HEK293 (cell line): Measurements from ENCODE around the gene SBSN.

ENCODE experiments used
- ATF2 ChIP-seq: fragments of 450-650 bp; formaldehyde crosslinking; IDR thresholded peaks from 2 replicates; pipeline ENCODE4 v1.5.1; 2016; ENCODE audit warnings: missing biosample characterization, missing genetic modification characterization, low read depth
- KLF16 ChIP-seq: fragments of 450-650 bp; formaldehyde crosslinking; IDR thresholded peaks from 2 replicates; pipeline ENCODE4 v1.5.1; 2017; ENCODE audit warnings: missing biosample characterization, missing genetic modification characterization
- PRDM2 ChIP-seq: fragments of 450-650 bp; formaldehyde crosslinking; IDR thresholded peaks from 2 replicates; pipeline ENCODE4 v1.5.1; 2016; ENCODE audit warnings: missing biosample characterization, missing genetic modification characterization, borderline replicate concordance
- PRDM4 ChIP-seq: fragments of 450-650 bp; formaldehyde crosslinking; IDR thresholded peaks from 2 replicates; pipeline ENCODE4 v1.5.1; 2017; ENCODE audit warnings: missing biosample characterization, missing genetic modification characterization
- TSHZ1 ChIP-seq: fragments of 450-650 bp; formaldehyde crosslinking; IDR thresholded peaks from 2 replicates; pipeline ENCODE4 v1.5.1; 2016; ENCODE audit warnings: missing biosample characterization, missing genetic modification characterization, borderline replicate concordance
- ZBTB48 ChIP-seq: fragments of 450-650 bp; formaldehyde crosslinking; IDR thresholded peaks from 2 replicates; pipeline ENCODE4 v1.5.1; 2016; ENCODE audit warnings: missing biosample characterization, missing genetic modification characterization
- ZBTB8A ChIP-seq: fragments of 450-650 bp; formaldehyde crosslinking; IDR thresholded peaks from 2 replicates; pipeline ENCODE4 v1.5.1; 2016; ENCODE audit warnings: missing biosample characterization, missing genetic modification characterization
- ZNF214 ChIP-seq: fragments of 450-650 bp; formaldehyde crosslinking; IDR thresholded peaks from 2 replicates; pipeline ENCODE4 v1.5.1; 2017; ENCODE audit warnings: missing biosample characterization, mild to moderate bottlenecking, missing genetic modification characterization, borderline replicate concordance
- ZNF302 ChIP-seq: fragments of 450-650 bp; formaldehyde crosslinking; IDR thresholded peaks from 2 replicates; pipeline ENCODE4 v1.5.1; 2016; ENCODE audit warnings: missing biosample characterization, missing genetic modification characterization, low read depth
- ZNF449 ChIP-seq: fragments of 450-650 bp; formaldehyde crosslinking; IDR thresholded peaks from 2 replicates; pipeline ENCODE4 v1.5.1; 2017; ENCODE audit warnings: missing biosample characterization, mild to moderate bottlenecking, missing genetic modification characterization, moderate library complexity
- ZNF48 ChIP-seq: fragments of 450-650 bp; formaldehyde crosslinking; IDR thresholded peaks from 2 replicates; pipeline ENCODE4 v1.5.1; 2016; ENCODE audit warnings: missing biosample characterization, missing genetic modification characterization
- ZNF488 ChIP-seq: fragments of 450-650 bp; formaldehyde crosslinking; IDR thresholded peaks from 2 replicates; pipeline ENCODE4 v1.5.1; 2016; ENCODE audit warnings: missing biosample characterization, missing genetic modification characterization
- ZNF510 ChIP-seq: fragments of 450-650 bp; formaldehyde crosslinking; IDR thresholded peaks from 2 replicates; pipeline ENCODE4 v1.5.1; 2018; ENCODE audit warnings: mild to moderate bottlenecking, missing genetic modification characterization, missing biosample characterization; ENCODE audit not compliant: insufficient replicate concordance
- ZNF518A ChIP-seq: fragments of 450-650 bp; formaldehyde crosslinking; conservative IDR thresholded peaks from 2 replicates; pipeline ENCODE4 v1.5.1; 2016; ENCODE audit warnings: low read depth, missing biosample characterization, missing genetic modification characterization
- ZNF549 ChIP-seq: fragments of 450-650 bp; IDR thresholded peaks from 2 replicates; pipeline ENCODE4 v1.5.1; 2018; ENCODE audit warnings: missing biosample characterization, missing genetic modification characterization, mild to moderate bottlenecking, inconsistent platforms, moderate library complexity
- ZNF610 ChIP-seq: fragments of 450-650 bp; formaldehyde crosslinking; IDR thresholded peaks from 2 replicates; pipeline ENCODE4 v1.5.1; 2016; ENCODE audit warnings: missing biosample characterization, missing genetic modification characterization, borderline replicate concordance

The SBSN gene

GRCh38 chr19:35509018-35509652 is 19.0 kb downstream of the SBSN start (continued):
- TF ChIP-seq ZNF518A (tag by site-specific recombination) (no peak), ZBTB8A (tag by site-specific recombination) (no peak), ZNF302 (tag by site-specific recombination) (no peak), ZNF449 (tag by site-specific recombination) (peak; percentile 75), TSHZ1 (tag by site-specific recombination) (no peak), PRDM2 (tag by site-specific recombination) (no peak), PRDM4 (tag by site-specific recombination) (peak; percentile 14; the same call in 1 of the 2 replicates), ATF2 (tag by site-specific recombination) (no peak), ZBTB48 (tag by site-specific recombination) (no peak), ZNF48 (tag by site-specific recombination) (no peak), ZNF488 (tag by site-specific recombination) (no peak), ZNF214 (tag by site-specific recombination) (no peak), KLF16 (0 out of 2 replicates have a peak, but pooled peaks have one; percentile 33), ZNF510 (tag by site-specific recombination) (no peak), ZNF610 (no peak; the same call in 1 of the 2 replicates), ZNF549 (tag by site-specific recombination) (no peak)
